Activated CD8-positive, alpha-beta memory T cell treated with anti-CD3 and anti-CD28 coated beads for 48 hours (primary cell): ENCODE measurements around the gene SCUBE1.

Source experiments
- DNase-seq, 3 experiments: peaks; one replicate each; pipeline ENCODE4 v3.0.0-alpha.2; 2020; ENCODE audit warnings: low read depth in 2 of 3, low spot score in 2 of 3

Gene SCUBE1

DNA sequence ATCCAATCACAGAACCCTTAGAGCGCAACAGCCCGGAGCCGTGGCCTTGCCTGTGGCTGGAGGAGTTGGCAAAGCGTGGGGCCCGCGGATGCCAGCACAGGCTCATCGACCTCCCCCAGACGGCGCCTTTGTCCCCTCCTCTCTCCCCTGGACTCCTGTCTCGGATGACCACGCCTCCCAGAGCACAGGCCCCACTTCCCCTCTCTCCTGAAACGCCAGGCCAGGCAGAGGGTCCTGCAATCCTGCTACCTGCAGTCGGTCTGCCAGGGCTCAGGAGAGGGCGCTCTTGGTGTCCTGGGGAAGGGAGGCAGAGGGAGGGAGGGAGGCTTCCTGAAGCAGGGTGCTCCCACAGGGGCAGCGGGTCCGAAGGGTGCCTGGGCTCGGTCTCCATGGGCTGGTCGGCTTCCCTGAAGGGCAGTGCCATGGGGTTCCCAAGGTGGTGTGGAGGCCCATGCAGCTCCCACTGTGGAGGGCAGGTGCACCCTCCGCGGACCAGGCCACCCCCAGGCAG lies 139.6 kb downstream of the SCUBE1 start:
- no peak for DNase-seq

DNA sequence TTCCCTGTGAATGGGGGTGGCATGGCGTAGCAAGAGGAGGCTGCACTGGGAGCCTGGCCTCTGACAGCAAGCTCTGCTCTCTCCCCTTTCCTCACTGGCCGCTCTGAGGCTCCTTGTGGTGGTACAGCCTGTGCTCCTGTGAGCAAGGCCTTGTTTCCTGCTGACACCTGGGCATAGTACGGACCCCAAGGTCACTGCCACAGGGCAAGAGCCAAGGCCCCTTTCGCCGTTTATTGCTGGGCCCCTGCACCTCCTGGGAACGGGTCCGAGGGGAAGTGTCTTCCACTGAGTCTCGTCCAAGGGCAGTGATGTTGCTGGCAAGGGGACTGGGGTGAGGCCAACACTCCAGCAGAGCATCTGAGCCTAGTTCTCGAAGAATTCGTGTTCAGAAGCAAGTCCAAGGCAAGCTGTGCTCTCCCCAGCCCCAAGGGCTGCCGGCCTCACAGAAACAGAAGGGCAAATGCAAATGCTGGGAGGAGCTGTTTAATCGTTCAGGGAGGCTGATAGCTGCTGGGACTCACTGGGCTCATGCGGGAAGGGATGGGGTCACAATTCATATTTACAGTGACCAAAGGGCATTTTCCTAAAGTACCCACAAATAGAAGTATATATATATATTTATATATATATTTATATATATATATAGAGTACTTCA lies 140.3 kb downstream of the SCUBE1 start:
- DNase-seq: no peak

DNA sequence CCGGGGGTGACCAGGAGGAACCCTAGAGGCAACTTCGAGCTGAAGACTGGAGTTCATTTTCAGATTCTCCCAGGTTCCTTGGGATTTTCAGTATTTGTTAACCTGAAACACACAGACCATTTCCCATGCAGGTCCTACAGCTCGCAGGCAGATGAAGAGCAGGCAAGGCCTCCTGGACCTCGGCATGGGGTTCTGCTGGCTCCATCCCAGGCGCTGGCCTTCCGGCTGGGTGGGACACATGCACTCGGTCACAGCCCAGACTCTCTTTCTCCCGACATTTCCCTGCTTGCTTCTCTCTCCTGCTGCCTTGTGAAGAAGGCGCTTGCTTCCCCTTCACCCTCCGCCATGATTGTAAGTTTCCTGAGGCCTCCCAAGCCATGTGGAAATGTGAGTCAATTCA lies 140.8 kb downstream of the SCUBE1 start:
- DNase-seq: no peak

DNA sequence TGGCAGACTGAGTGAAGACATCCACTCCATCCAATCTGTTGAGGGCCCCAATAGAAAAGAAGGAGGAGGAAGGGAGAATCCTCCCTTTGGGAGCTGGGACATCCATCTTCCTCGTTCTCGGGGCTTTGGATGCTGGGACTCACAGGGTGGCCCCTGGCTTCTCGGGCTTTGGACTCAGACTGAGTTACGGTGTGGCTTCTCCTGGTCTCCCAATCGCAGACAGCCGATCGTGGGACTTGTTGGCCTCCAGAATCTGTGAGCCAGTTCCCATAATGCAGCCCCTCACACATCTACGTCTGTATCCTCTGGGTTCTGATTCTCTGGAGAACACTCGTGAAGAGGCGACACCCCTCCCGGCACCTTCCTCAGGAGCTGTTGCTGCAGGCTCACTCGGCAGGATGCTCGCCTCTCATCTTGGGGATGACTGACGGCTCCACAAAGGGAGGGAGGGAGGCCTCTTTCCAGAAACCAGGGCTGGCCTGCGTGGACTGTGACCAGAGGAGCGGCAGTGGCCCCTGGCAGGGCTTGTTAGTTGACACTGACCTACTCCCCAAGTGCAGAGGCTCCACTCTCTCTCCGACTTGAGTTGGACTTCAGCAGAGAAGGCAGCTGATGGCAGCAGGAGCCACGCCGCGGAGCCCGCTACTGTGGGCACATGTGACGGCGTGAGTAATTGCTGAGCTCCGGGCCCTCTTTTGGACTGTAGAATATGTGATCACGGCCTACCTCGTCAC lies 141.5 kb downstream of the SCUBE1 start:
- DNase-seq: no peak

DNA sequence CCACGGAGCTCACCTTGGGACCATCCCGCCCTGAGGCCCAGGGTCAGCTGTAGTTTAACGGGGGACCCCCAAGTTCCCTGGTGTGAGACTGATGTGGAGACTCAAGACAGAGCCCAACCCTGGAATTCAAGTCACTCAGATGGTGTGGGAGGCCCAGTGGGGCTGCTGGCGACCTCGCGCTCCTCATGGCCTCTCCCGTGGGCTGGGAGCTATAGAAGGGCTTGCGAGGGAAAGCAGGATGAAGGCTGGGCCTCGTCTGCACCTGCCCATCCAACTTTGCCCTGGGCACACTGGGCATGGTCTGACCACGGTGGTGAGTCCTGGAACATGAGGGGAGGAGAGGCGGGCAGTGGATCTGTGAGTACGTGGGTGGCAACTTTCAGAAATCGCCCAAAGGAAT lies 142.6 kb downstream of the SCUBE1 start:
- no peak for DNase-seq

DNA sequence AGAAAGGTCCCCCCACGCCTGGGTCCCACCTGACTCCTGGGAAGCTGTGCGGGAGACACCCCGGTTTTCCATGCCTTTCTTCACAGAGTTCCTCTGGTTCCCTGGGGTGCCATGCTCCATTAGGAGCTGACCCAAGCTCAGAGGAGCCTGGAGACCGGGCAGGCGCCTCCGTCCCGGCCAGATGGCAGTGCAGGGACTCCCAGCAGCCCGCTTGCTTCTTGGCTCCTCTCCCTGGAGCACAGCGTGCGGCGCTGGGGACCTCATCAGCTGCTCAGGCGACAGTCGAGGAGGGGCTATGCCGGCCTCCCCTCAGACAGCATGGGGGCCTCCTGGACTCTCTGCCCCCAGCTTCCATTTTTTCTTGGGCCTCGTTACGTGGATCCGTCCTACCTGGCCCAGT lies 143.1 kb downstream of the SCUBE1 start:
- DNase-seq: no peak

DNA sequence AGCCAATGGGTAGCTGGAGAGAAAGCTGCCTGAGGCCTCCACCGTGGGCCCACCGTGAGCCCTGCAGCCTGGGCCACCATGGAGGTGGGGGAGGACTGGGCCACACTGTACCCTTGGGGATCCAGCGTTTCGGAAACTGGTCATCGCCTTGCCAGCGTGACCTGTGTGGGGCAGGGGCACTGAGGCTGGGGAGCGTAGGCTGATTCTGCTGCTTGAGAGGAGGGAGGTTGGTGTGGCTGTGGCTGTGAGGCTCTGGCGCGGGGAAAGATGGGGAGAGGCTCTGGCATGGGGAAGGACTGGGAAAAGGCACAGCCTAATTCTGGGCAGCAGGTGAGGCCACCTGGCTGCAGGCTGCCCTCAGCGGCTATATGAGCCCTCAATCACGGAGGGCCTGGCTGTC lies 143.6 kb downstream of the SCUBE1 start:
- no peak for DNase-seq

DNA sequence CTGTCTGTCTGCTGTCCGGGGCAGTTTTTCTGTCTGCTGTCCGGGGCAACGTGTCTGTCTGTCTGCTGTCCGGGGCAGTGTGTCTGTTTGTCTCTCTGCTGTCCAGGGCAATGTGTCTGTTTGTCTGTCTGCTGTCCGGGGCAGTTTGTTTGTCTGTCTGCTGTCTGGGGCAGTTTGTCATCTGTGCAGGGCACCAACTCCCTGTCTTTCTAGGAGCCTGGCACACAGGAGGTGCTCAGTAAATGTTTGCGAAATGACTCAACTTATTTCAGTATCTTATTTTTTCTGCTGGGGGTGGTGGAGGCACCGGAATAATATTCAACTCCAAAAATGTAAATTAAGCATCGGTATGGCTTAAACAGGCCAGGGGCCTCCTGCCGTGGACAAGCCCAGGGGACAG lies 144.2 kb downstream of the SCUBE1 start:
- no peak for DNase-seq

DNA sequence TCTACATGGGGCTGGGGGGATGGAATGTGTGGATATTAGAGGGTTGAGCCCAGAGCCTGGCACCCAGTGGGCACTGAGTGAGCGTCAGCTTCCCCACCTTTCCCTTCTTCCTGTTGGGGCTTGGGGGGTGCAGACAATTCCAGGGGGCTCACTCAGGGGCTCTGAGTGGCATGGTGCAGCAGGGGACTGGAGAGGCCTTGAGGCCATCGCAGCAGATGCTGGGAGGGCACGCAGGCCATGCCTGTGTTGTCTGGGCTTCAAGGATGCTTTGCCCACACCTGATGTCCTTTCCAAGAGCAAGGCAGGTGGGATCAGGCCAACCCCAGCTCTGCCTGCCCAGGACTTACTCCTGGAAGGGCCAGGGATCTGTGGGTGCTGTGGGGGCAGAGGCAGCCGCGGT lies 145.0 kb downstream of the SCUBE1 start:
- no peak for DNase-seq

DNA sequence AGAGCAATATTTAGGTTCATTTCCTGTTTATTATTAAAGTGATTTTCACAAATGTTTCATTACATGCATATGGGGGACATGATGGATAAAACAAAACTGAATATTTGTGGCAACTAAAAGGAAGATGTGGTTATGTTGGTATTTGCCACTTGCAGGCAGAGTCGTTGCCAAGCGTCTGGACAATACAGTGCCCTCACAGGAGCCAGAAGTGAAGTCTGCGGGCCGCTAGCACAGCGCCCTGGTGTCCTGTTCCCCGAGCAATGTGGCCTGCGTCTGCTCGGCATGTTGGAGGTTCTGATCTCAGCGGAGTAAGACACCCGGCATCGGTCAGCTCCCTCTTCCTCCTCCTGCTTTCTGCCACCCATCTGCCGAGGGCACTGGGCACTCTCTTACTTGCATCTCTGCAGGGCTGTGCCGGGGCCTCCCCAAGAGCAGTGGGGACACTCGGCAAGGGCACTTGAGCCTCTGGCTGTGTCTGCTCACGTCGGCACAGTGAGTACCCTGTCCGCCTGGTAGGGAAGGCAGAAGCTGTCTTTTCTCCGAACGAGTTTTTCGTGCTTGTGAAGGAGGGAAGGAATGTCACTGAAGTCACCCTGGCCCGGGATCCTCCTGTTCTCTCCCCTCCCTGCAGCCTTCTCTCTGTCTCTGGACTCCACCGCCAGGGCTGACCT lies 145.8 kb downstream of the SCUBE1 start:
- no peak for DNase-seq

DNA sequence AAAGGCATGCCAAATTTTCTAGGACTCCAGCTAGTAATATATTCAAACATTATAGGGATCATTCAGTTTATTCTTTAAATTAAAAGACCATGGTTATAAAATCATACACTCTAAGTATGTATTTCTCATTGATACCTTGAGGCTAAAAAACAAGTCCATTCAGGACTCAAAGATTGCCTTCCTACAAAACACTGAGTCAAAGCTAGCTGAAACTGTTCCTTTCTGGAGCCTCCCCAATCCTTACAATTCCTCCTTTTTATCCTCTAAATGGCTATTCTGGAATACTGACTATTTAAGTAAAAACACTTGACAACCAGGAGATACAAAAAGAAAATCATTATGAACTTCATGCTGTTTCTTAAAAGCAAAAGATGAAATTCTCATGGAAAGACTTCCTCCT lies 151.3 kb downstream of the SCUBE1 start:
- DNase-seq: no peak

DNA sequence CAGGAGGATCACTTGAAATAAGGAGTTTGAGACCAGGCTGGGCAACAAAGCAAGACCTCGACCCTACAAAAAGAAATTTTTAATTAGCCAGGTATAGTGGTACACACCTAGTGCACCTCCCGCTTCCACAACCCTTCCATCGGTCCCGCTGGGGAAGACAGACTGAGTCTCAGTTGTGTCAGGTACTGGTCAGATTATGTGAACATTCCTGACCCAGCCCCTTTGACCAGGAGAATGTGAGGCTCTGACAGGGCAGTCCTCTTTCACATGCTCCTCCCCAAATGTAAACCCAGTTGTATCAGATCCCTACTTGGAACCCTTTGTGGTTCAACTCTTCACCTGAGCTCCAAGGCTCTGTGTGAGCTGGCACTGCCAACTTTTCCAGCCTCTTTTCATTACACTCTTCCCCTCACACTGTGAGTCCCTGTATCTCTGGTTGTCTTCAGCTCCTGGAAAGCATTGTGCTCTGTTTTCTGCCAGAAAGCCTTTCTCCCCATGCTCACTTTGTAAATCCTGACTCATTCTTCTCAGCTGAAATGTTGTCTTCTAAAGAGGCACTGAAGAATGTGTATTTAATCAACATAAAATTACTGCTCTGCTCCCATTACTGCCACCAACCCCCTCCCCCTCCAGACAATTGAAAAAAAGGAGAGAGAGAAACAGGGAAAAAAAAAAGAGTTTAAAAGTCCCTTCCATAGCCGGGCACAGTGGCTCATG lies 154.2 kb downstream of the SCUBE1 start:
- DNase-seq: no peak

DNA sequence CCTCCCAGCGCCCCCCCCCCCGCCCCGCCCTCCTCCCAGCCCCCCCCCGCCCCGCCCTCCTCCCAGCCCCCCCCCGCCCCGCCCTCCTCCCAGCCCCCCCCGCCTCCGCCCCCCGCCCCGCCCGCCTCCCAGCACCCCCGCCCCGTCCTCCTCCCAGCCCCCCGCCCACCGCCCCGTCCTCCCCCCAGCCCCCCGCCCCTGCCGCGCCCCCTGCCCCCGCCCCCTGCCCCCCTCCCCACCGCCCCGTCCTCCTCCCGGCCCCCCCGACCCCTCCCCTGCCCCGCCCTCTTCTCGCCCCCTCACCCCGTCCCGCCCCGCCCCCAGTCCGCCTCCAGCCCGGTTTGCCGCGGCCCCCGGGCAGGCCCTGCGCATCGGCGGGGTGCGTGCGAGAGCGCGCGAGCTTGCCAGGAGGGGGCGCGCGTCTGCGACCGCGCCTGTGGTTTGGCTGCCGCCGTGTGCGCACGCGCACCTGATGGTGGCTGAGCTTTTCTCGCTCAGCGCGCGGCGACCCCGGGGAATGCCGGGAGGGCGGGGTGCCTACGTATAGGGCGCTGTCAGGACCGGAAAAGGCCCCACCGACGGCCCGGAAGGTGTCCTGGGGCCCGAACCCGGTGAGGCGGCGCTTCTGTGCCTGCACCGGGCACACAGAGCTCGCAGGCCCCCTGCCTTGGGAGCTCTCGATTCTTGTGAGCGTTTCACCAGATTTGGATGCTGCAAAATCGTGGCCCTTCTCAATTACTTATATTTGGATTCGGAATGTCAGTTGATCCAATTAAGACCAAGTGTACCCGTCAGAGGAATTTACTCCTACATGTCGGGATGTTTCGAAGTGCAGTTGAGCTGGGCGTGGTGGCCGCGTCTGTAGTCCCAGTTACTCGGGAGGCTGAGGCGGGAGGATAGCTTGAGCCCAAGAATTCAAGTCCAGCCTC lies 155.7 kb downstream of the SCUBE1 start:
- DNase-seq: peak; percentile 91 to 97 (median 94)

DNA sequence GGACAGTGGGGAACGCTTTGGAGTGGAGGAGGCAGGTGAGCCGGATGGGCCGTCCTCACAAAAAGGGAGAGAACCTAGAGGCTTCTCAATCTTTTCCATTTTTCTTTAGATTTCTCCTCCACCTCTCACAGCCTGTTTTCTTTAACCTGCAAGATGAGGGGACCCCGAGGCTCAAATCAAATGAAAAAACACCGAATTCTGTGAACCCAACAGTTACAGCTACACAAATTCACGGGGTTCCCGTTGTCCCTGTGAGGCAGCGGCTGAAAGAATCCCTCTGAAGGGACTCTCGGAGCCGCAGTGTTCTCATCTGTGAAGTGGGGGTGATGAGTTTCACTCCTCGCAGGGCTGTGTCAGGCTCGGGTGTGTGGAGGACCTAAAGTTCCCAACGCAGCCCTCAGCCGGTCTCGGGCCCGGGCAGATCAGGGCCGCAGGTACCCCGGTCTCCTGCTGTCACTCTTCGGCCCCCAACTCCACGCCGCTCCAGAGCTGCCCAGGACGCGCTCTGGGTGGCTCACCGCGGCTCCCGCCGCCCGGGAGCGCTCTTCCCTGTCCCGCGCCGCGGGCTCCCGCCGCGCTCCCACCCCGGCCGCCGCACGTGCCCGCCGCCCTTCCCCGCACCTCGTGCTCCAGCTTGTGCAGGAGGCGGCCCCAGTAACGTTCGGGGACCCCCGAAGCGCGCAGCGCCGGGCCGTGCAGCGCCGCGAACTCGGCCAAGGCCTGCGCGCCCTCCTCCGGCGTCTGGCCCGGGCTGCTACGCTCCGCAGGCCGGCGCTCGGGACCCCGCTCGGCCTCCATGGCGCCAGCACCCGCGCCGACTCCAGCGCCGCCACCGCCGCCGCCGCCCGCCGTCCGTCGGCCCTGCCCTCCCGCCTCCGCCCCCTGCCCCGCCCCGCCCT lies 156.7 kb downstream of the SCUBE1 start, which contains the start of gene TTLL12:
TSS of gene TTLL12 (minus strand) at position 863 of the 899 bp plus-strand sequence. CDS start at position 798, 65 bp downstream.
- peak in 2 of 3 experiments; percentile 33 to 34 for DNase-seq

DNA sequence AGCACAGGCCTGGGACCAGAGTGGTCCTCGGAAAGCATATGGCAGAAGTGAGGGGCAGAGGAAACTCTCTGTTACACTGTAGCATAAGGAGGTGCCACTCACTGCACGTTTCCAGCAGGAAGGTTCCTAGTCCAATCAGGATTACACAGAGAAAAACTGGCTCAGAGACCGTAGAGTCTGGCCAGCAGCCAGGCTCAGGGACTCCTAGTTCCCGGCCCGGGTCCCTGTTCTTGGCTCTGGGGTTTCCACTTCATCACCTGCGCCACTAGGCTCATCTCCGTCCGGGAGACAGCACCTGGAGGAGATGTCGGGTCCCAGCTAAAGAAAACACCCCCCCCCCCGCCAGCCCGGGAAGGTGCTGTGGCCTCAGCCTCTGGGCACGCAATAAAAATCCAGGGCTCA lies 157.3 kb downstream of the SCUBE1 start:
- no peak for DNase-seq

DNA sequence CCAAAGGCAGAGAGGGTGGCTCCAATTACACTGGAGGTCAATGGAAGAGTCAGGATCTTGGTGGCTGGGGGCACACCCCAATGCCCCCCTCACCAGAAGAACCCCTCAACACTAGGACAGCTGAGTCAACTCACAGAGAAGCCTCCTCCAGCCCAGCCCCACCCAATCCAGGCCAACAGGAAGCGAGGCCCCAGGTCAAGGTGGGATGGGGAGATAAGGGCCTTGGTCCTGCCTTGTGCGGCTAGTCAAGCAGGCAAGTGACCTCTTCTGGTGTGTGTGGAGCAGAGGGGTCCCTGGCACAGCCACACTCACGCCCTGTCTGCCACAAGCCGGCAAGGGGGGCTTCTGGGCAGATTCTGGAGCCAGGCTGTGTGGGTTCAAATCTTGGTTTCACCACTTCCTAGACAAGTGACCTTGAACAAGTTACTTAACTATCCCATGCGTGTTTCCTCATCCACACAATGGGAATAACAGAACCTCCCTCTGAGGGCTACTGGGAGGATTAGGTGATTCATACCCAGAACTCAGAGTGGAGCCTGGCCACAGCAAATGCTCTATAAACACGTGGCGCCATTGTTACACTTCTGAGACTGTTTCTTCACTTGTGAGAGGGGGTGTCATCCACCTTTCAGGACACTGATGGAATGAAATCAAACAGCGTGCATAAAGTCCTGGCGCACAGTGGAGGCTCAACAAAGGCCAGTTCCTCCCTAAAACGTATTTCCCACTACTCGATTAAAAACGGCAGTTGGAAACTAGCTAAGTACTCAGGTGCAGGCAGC lies 159.5 kb downstream of the SCUBE1 start:
- no peak for DNase-seq

DNA sequence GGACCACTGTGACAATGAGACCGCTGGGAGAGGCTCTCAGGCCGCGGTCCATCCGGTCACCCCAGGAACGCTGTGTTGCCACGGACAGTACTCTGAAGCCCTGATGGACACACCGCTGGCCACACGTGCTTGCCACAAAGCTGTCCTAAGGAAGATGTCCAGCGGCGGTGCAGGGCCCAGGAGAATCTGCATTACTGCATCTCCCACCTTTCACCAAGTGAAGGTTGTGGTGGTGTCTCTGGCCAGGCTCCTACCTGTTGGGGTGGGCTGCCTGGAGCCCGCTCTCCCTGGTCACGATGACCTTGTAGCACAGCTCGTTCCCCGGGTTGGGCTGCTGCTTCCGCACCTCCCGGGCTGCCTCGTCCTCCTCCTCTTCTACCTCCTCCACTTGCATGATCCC lies 160.4 kb downstream of the SCUBE1 start:
- no peak for DNase-seq

DNA sequence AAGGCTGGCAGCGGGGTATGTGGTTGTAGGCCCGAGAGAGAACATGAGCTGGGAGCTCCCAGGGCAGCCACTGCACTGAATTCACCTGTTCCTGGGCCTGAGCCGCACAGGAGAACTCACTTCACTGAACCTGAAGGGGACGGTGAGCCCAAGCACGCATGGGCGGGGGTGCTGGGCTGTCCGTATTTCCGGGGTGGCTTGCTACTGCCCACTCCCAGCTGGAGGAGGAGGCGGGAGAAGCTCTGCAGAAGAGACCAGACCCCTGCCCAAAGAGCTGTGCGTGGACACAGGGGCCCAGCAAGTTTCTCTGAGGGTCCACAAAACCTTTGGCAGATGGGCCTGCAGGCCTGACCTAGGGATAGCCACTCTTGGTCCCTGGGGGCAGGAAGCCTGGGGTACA lies 161.1 kb downstream of the SCUBE1 start:
- no peak for DNase-seq
